Neural progenitor cell (in vitro differentiated cells): ENCODE results near the gene CFL1. TPM values are rescaled to one million over a fixed set of nuclear protein-coding genes. Genes with fewer than 3 reads are reported as not detected.

Experiments used
- DNase-seq: peaks from one replicate; pipeline ENCODE4 v3.0.0-alpha.2; 2016; ENCODE audit warnings: low spot score
- H2AFZ ChIP-seq: fragments of 200-600 bp; sonication (generic); replicated peaks from 2 replicates; pipeline ENCODE4 v1.6.1; 2016; ENCODE audit warnings: antibody characterized with exemption
- H3F3A ChIP-seq: fragments of 200-600 bp; sonication (generic); 2 replicates; pipeline ENCODE4 v1.6.1; 2016; ENCODE audit warnings: antibody characterized with exemption, low read depth
- H3K27ac ChIP-seq: fragments of 200-600 bp; sonication (generic); 2 replicates; pipeline ENCODE4 v1.5.1; 2016; ENCODE audit warnings: mild to moderate bottlenecking
- H3K27me3 ChIP-seq: fragments of 200-600 bp; sonication (generic); 2 replicates; pipeline ENCODE4 v1.6.1; 2016; ENCODE audit warnings: mild to moderate bottlenecking, moderate library complexity
- H3K36me3 ChIP-seq: fragments of 200-600 bp; sonication (generic); 2 replicates; pipeline ENCODE4 v1.5.1; 2016
- H3K4me1 ChIP-seq: fragments of 200-600 bp; sonication (generic); 2 replicates; pipeline ENCODE4 v1.6.1; 2016; ENCODE audit warnings: mixed run types
- H3K4me2 ChIP-seq: fragments of 200-600 bp; sonication (generic); 2 replicates; pipeline ENCODE4 v1.6.1; 2016
- H3K4me3 ChIP-seq: fragments of 200-600 bp; sonication (generic); 2 replicates; pipeline ENCODE4 v1.5.1; 2016
- H3K79me2 ChIP-seq: fragments of 200-600 bp; sonication (generic); 2 replicates; pipeline ENCODE4 v1.6.1; 2016; ENCODE audit warnings: low read depth
- H3K9ac ChIP-seq: fragments of 200-600 bp; sonication (generic); 2 replicates; pipeline ENCODE4 v1.6.1; 2016
- H3K9me3 ChIP-seq: fragments of 200-600 bp; sonication (generic); 2 replicates; pipeline ENCODE4 v1.5.1; 2016; ENCODE audit warnings: low read depth
- H4K20me1 ChIP-seq: fragments of 200-600 bp; sonication (generic); 2 replicates; pipeline ENCODE4 v1.6.1; 2016; ENCODE audit warnings: low read depth
- H3K27ac Mint-ChIP-seq: 3 replicates; pipeline ENCODE4 v1.8.0; 2021; ENCODE audit warnings: mixed read lengths
- H3K27me3 Mint-ChIP-seq: 2 replicates; pipeline ENCODE4 v1.8.0; 2022; ENCODE audit warnings: low read depth, mild to moderate bottlenecking, inconsistent platforms, moderate library complexity, mixed read lengths; ENCODE audit not compliant: insufficient read depth
- H3K36me3 Mint-ChIP-seq: 3 replicates; pipeline ENCODE4 v1.8.0; 2021; ENCODE audit warnings: mixed read lengths
- H3K4me1 Mint-ChIP-seq: 3 replicates; pipeline ENCODE4 v1.8.0; 2021; ENCODE audit warnings: mixed read lengths
- H3K4me3 Mint-ChIP-seq: 3 replicates; pipeline ENCODE4 v1.8.0; 2021; ENCODE audit warnings: mild to moderate bottlenecking, moderate library complexity, mixed read lengths
- H3K9me3 Mint-ChIP-seq: 3 replicates; pipeline ENCODE4 v1.8.0; 2020; ENCODE audit warnings: mixed read lengths
- EZH2 ChIP-seq: fragments of 200-600 bp; sonication (generic); IDR thresholded peaks from 2 replicates; pipeline ENCODE4 v1.6.1; 2017; ENCODE audit warnings: antibody characterized with exemption, mild to moderate bottlenecking, moderate library complexity
- EZH2phosphoT487 ChIP-seq: fragments of 200-600 bp; sonication (generic); IDR thresholded peaks from 2 replicates; pipeline ENCODE4 v1.6.1; 2017; ENCODE audit warnings: antibody characterized with exemption
- total RNA-seq: library from RNA; depleted of rRNA; stranded (reverse); fragments of >200 nt; gene quantifications from 2 replicates; pipeline ENCODE4 v1.2.3, GENCODE V29; 2015; ENCODE audit warnings: low replicate concordance
- TF ChIP-seq, protein P1 (sequence below): fragments of 200-600 bp; sonication (generic); IDR thresholded peaks from 2 replicates; pipeline ENCODE4 v1.5.1; 2017; ENCODE audit warnings: antibody characterized with exemption, mild to moderate bottlenecking

Gene CFL1
- total RNA-seq, 1 donor from 2014 or later = 704 TPM

GRCh38 chr11:65847746-65848145, 10.2 kb downstream of the CFL1 start:
- Histone ChIP-seq H3K79me2 (no peaks in the 10 kb centered on the region), H3K36me3 (no peaks in the 10 kb centered on the region), H3K27ac (no peak overlapping the region), H3K9me3 (no peaks in the 10 kb centered on the region), H3K9ac (no peak overlapping the region), H3F3A (peaks cover 16% of the 10 kb centered on the region), H3K27me3 (no peaks in the 10 kb centered on the region), H3K4me3 (no peak overlapping the region), H2AFZ (no peak overlapping the region), H3K4me2 (no peak overlapping the region), H4K20me1 (no peaks in the 10 kb centered on the region), H3K4me1 (no peaks in the 10 kb centered on the region)
- DNase-seq = no peak
- H3K9me3 Mint-ChIP-seq = peaks cover 4% of the 10 kb centered on the region
- H3K27me3 Mint-ChIP-seq = peaks cover 6% of the 10 kb centered on the region
- no peaks in the 10 kb centered on the region for H3K4me1 Mint-ChIP-seq
- no peak overlapping the region for H3K27ac Mint-ChIP-seq
- TF ChIP-seq EZH2 = no peak
- H3K4me3 Mint-ChIP-seq = no peak overlapping the region
- peaks cover 11% of the 10 kb centered on the region for H3K36me3 Mint-ChIP-seq

- Mint-ChIP-seq H3K36me3 (no peaks in the 10 kb centered on the region), H3K4me3 (no peak overlapping the region)
- H4K20me1 ChIP-seq = no peaks in the 10 kb centered on the region
Observed at GRCh38 chr11:65844231-65844872, 13.6 kb downstream of the CFL1 start.

GRCh38 chr11:65843811-65844210, 14.2 kb downstream of the CFL1 start:
- Histone ChIP-seq H3K36me3 (no peaks in the 10 kb centered on the region), H2AFZ (no peak overlapping the region), H3K27ac (no peak overlapping the region), H3K4me2 (no peak overlapping the region), H3K4me1 (no peaks in the 10 kb centered on the region), H3F3A (no peaks in the 10 kb centered on the region), H3K79me2 (no peaks in the 10 kb centered on the region), H3K27me3 (no peaks in the 10 kb centered on the region), H4K20me1 (no peaks in the 10 kb centered on the region), H3K4me3 (no peak overlapping the region), H3K9me3 (no peaks in the 10 kb centered on the region), H3K9ac (no peak overlapping the region)
- TF ChIP-seq EZH2 (no peak), EZH2phosphoT487 (no peak)
- TF ChIP-seq, protein P1, sequence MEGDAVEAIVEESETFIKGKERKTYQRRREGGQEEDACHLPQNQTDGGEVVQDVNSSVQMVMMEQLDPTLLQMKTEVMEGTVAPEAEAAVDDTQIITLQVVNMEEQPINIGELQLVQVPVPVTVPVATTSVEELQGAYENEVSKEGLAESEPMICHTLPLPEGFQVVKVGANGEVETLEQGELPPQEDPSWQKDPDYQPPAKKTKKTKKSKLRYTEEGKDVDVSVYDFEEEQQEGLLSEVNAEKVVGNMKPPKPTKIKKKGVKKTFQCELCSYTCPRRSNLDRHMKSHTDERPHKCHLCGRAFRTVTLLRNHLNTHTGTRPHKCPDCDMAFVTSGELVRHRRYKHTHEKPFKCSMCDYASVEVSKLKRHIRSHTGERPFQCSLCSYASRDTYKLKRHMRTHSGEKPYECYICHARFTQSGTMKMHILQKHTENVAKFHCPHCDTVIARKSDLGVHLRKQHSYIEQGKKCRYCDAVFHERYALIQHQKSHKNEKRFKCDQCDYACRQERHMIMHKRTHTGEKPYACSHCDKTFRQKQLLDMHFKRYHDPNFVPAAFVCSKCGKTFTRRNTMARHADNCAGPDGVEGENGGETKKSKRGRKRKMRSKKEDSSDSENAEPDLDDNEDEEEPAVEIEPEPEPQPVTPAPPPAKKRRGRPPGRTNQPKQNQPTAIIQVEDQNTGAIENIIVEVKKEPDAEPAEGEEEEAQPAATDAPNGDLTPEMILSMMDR = no peak
- H3K27ac Mint-ChIP-seq = no peak overlapping the region
- H3K36me3 Mint-ChIP-seq = no peaks in the 10 kb centered on the region
- no peak overlapping the region for H3K4me3 Mint-ChIP-seq
- H3K9me3 Mint-ChIP-seq = no peaks in the 10 kb centered on the region
- peaks cover 3% of the 10 kb centered on the region for H3K27me3 Mint-ChIP-seq
- H3K4me1 Mint-ChIP-seq = no peaks in the 10 kb centered on the region
- DNase-seq = no peak

More at GRCh38 chr11:65844231-65844872, 13.6 kb downstream of the CFL1 start:
- H3K27me3 Mint-ChIP-seq = peaks cover 4% of the 10 kb centered on the region
- no peak overlapping the region for H3K27ac Mint-ChIP-seq
- H3K4me3 ChIP-seq = no peak overlapping the region
- no peaks in the 10 kb centered on the region for H3K4me1 ChIP-seq
- TF ChIP-seq, protein P1 = no peak
- no peak for TF ChIP-seq EZH2
- TF ChIP-seq EZH2phosphoT487 = no peak
- H3K27ac ChIP-seq = no peak overlapping the region
- H3K36me3 ChIP-seq = no peaks in the 10 kb centered on the region
- DNase-seq = no peak
- H3K4me1 Mint-ChIP-seq = no peaks in the 10 kb centered on the region
- no peak overlapping the region for H3K4me2 ChIP-seq
- H3K79me2 ChIP-seq = no peaks in the 10 kb centered on the region
- no peaks in the 10 kb centered on the region for H3K9me3 ChIP-seq
- no peaks in the 10 kb centered on the region for H3F3A ChIP-seq
- no peaks in the 10 kb centered on the region for H3K9me3 Mint-ChIP-seq
- no peak overlapping the region for H3K9ac ChIP-seq
- no peak overlapping the region for H2AFZ ChIP-seq
- H3K27me3 ChIP-seq = no peaks in the 10 kb centered on the region

DNA sequence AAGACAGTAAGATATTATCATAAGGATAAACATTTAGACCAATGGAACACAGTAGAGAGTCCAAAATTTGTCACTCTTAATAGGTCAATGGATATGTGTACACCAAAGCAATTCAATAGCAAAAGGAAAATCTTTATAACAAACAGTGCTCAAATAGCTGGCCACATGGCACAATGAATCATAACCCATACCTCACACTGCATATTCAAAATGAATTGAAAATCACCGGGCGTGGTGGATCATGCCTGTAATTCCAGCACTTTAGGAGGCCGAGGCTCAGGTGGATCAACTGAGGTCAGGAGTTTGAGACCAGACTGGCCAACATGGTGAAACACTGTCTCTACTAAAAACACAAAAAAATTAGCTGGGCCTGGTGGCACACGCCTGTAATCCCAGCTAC, 15.8 kb downstream of the CFL1 start:
- Histone ChIP-seq H3K27me3 (no peaks in the 10 kb centered on the region), H3K27ac (no peak overlapping the region), H2AFZ (no peak overlapping the region), H3K79me2 (no peaks in the 10 kb centered on the region), H3F3A (no peaks in the 10 kb centered on the region), H3K4me3 (no peak overlapping the region), H3K36me3 (no peaks in the 10 kb centered on the region), H3K4me1 (no peaks in the 10 kb centered on the region), H3K4me2 (no peak overlapping the region), H3K9ac (no peak overlapping the region), H4K20me1 (no peaks in the 10 kb centered on the region), H3K9me3 (no peaks in the 10 kb centered on the region)
- peaks cover under 1% of the 10 kb centered on the region for H3K9me3 Mint-ChIP-seq
- TF ChIP-seq EZH2phosphoT487 (no peak), EZH2 (no peak)
- TF ChIP-seq, protein P1 = no peak
- no peak overlapping the region for H3K27ac Mint-ChIP-seq
- DNase-seq = no peak
- H3K4me3 Mint-ChIP-seq = no peak overlapping the region
- H3K27me3 Mint-ChIP-seq = peaks cover 2% of the 10 kb centered on the region
- no peaks in the 10 kb centered on the region for H3K36me3 Mint-ChIP-seq
- no peaks in the 10 kb centered on the region for H3K4me1 Mint-ChIP-seq
